Duodenal mucosa (tissue), 2 donors: ENCODE results near the gene STX10.

Experiments used
- H3K27ac ChIP-seq: one replicate; pipeline ENCODE4 v1.7.0; 2013; ENCODE audit warnings: low read depth, low read length
- H3K27me3 ChIP-seq, 2 donors: one replicate each; pipeline ENCODE4 v1.7.0; 2013; ENCODE audit warnings: low read length in 2 of 2, control low read depth in 1 of 2; ENCODE audit not compliant: insufficient read depth in 2 of 2, control insufficient read depth in 1 of 2
- H3K36me3 ChIP-seq, 2 donors: one replicate each; pipeline ENCODE4 v1.7.0; 2013; ENCODE audit warnings: low read length in 2 of 2, control low read depth in 1 of 2; ENCODE audit not compliant: insufficient read depth in 2 of 2, control insufficient read depth in 1 of 2
- H3K4me1 ChIP-seq, 2 donors: one replicate each; pipeline ENCODE4 v1.7.0; 2013; ENCODE audit warnings: low read length in 2 of 2, control low read depth in 1 of 2; ENCODE audit not compliant: insufficient read depth in 2 of 2, control insufficient read depth in 1 of 2
- H3K4me3 ChIP-seq, 2 donors: one replicate each; pipeline ENCODE4 v1.7.0; 2013; ENCODE audit warnings: low read length in 2 of 2, low read depth in 1 of 2
- H3K9ac ChIP-seq, 2 donors: one replicate each; pipeline ENCODE4 v1.7.0; 2013; ENCODE audit warnings: low read length in 2 of 2, low read depth in 1 of 2
- H3K9me3 ChIP-seq, 2 donors: one replicate each; pipeline ENCODE4 v1.7.0; 2013; ENCODE audit warnings: low read length in 2 of 2, control low read depth in 1 of 2; ENCODE audit not compliant: control insufficient read depth in 1 of 2

STX10 gene

DNA sequence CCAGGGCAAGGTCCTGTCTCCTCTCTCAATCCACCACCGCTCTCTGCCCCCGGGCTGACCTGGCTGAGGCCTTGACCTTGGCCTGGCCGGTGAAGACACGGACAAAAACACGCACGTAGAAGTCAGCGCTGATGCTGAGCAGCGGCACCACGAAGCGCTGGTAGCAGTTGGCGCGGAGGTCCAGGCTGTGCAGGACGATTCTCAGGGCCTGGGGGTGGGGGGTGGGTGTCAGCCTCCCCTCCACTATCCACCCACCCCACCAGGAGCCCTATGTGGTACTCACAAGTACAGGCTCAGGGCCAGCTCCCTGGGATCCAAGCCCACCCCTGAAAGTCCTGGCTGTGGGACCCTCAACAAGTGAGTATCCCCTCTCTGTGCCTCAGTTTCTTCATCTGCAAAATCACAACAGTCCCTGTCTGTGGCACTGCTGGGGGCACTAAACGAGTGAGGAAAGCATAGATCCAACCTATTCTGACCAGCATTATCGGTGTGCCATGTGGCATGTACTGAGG lies 40.0 kb downstream of the STX10 start:
- no peak overlapping the region for H3K27ac ChIP-seq
- no peaks in the 10 kb centered on the region for H3K27me3 ChIP-seq
- no peak overlapping the region for H3K9ac ChIP-seq
- no peak overlapping the region for H3K4me3 ChIP-seq
- H3K36me3 ChIP-seq: peaks cover 0 to 30% of the 10 kb centered on the region in 2 donors
- no peaks in the 10 kb centered on the region for H3K9me3 ChIP-seq
- H3K4me1 ChIP-seq: no peaks in the 10 kb centered on the region

DNA sequence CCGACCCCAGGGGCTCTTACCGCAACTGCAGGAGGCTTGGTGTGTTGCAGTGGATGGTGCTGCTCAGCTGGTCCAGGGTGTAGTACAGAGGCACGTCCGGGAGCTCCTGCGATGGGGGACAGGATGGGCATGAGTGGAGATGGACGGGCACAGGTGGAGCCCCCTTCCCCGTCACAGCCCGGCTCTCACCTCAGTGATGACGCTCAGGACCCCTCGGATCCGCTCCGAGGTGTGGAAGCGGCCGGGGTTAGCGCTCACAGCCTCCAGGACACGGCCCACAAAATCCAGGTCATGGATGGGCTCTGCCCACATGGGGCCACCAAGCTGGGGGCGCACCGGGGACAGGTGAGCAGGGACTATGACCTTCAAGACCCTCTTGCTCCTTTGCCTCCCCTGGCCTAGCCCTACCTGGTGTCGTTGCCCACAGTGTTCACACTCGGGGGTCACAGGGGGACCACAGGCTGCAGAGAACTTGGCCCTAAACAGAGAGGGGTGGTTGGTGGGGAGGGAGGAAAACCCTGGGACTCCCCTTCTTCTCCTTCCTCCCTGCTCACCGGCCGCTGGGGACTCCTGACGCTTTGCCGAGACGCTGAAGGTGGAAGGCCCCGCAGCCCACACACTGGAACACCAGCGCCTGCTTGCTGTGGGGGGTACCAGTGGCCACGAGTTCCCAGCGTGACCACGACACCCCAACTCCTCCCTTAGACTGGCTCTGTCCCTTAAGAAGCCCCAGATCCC lies 40.6 kb downstream of the STX10 start:
- Histone ChIP-seq H3K4me3 (no peak overlapping the region), H3K9me3 (no peaks in the 10 kb centered on the region), H3K4me1 (no peaks in the 10 kb centered on the region), H3K27me3 (no peaks in the 10 kb centered on the region), H3K36me3 (peaks cover 0 to 30% of the 10 kb centered on the region in 2 donors), H3K9ac (no peak overlapping the region), H3K27ac (no peak overlapping the region)

DNA sequence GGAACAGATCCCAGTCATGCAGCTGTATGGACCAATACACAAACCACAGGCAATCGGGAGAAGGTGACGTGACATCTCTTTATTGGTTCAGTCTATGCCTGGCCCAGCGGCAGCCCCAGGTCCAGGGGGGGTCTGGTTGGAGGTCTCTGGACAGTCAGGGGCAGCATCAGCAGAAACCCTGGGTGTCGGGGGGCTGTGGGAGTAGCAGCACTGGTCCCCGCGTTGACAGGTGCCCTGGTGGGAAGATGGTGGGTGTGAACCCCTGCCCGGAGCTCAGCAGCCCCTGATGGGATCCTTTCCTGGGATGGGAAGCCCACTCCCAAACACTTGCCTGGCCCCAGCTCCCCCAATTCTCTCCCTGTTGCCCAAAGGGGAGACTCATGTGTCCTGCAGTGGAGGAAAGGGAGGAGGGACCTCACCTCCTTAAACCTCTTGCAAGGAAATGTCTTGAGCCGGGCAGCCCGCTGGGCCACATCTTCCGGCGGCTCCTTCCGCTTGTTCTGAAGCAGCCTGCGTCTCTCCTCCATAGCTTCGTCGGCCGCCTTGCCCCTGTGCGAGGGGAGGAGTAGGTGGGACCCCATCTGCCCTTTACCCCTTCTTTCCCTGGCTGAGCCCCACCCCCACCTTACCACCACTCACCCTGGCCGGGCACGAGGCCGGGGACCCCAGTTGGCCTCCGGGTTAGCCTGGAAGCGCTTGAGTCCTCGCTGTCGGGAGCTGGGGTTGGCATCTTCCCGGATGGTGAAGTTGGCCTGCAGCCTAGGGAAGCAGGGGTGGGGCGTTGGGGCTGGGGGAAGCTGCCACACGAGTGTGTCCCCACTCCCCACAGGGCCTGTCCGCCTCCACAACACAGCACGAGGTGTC lies 45.1 kb downstream of the STX10 start:
- Histone ChIP-seq H3K9ac (peak overlapping the region; percentile 57 to 59), H3K4me3 (peak overlapping the region; percentile 68), H3K27ac (no peak overlapping the region), H3K4me1 (peaks cover 7 to 25% of the 10 kb centered on the region in 2 donors), H3K36me3 (peaks cover 0 to 19% of the 10 kb centered on the region in 2 donors), H3K27me3 (no peaks in the 10 kb centered on the region), H3K9me3 (no peaks in the 10 kb centered on the region)

DNA sequence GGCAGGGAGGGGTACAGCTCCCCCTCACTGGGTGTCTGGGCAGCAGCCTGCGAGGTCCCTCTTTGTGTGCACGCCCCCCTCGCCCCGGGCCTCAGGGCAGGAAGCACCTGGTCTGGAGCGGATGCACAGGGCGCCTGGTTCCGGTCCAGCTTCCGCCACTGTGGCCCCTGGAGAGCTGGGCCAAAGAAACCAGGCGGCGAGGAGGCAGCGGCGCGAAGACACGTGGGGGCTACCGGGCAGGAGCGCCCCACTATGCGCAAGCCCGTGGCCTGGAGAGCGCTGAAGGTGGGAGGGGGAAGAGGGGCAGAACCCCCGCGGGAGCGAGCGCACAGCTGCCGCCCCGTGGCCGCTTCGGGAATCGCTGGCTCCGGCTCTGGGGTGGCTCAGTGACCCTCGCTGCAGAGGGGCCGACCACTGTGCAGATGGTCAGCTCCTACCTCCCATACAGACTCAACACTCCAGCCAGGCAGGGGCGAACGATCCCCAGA lies 45.8 kb downstream of the STX10 start:
- H3K36me3 ChIP-seq: peaks cover 0 to 12% of the 10 kb centered on the region in 2 donors
- H3K9ac ChIP-seq: peak overlapping the region; percentile 57 to 59
- H3K4me1 ChIP-seq: peaks cover 12 to 32% of the 10 kb centered on the region in 2 donors
- H3K27me3 ChIP-seq: no peaks in the 10 kb centered on the region
- no peaks in the 10 kb centered on the region for H3K9me3 ChIP-seq
- H3K27ac ChIP-seq: peak overlapping the region; percentile 30
- peak overlapping the region; percentile 68 for H3K4me3 ChIP-seq

DNA sequence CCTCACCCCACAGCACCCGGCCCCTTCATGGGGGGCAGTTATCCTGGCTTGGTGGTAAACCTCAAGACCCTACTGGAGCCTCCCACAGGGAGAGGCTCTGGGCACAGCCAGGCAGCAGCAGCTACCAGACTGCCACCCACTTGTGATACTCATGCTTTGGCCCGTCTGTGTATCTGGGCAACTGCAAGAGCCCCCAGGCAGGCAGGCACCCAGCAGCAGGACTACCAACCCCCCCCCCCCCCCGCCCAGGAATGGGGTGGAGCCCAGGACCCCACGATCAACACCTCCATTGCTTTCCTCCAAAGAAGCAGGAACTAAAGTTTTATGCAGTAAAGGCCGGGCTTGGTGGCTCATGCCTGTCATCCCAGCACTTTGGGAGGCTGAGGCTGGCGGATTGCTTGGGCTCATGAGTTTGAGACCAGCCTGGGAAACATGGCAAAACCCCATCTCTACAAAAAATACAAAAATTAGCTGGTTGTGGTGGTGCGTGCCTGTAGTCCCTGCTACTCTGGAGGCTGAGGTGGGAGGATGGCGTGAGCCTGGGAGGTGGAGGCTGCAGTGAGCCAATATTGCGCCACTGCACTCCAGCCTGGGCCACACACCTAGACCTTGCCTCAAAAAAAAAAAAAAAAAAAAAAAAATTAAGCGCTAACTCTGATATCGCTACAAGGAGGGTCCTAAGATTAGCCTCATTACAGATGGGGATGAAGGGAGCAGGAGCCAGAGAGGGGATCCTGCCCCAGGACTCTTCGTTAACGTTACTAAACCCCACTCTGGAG lies 46.4 kb downstream of the STX10 start:
- Histone ChIP-seq H3K4me3 (peak overlapping the region; percentile 68), H3K27ac (no peak overlapping the region), H3K4me1 (peaks cover 15 to 36% of the 10 kb centered on the region in 2 donors), H3K9ac (peak overlapping the region; percentile 31 to 57), H3K27me3 (no peaks in the 10 kb centered on the region), H3K9me3 (no peaks in the 10 kb centered on the region), H3K36me3 (peaks cover 0 to 6% of the 10 kb centered on the region in 2 donors)

DNA sequence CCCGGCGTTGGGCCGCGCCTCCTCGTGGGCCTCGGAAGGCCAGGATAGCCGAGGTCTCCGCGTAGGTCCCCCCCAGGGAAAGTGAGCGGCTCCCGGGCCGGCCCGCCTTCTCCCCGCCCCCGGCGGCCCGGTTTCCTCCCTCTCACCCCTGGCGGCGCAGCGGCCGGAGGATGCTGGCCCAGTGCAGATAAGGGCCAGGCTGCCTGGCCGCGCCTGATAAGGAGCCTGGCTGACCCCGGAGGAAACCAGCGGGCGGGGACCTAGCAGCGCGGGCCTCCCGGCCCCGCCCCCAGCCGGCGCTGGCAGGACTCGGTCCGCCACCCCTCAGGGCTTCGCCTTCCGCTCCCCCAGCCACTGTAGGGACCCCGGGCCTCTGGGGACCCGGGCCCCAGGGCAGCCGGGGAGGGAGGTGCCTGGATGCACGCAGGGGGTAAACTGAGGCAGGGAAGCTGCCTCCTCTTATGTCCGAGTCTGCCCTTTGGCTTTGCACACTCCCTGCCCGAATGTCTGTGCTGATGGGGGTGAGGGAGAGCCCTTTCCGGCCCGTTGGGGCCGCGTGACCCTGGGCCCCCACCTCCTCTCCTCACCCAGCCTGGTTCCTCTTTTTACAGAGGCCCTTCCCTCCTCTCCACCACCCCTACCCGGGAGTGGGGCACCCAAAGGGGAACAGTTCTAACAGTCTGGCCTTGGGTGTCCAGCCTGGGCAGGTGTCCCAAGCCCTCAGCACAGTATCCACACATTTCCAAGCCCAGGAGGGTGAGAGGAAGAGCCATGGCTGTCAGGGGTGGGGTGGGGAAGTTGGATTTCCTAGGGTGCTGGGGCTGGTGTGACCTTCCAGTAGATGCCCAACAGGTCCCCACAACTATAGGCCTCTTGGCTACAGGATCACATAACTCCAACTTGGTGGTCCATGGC lies 47.3 kb downstream of the STX10 start, which contains the start of gene LYL1:
TSS of gene LYL1 (minus strand) at position 193 of the 915 bp plus-strand sequence. CDS start 1,687 bp downstream, outside the sequence.
- no peaks in the 10 kb centered on the region for H3K9me3 ChIP-seq
- peak within 1 kb of the TSS; percentile 68 for H3K27ac ChIP-seq
- peaks cover 0 to 6% of the 10 kb centered on the region in 2 donors for H3K36me3 ChIP-seq
- peaks cover 15 to 38% of the 10 kb centered on the region in 2 donors for H3K4me1 ChIP-seq
- H3K27me3 ChIP-seq: no peaks in the 10 kb centered on the region
- H3K4me3 ChIP-seq: peak within 1 kb of the TSS; percentile 67 to 68
- H3K9ac ChIP-seq: peak within 1 kb of the TSS; percentile 31 to 63

DNA sequence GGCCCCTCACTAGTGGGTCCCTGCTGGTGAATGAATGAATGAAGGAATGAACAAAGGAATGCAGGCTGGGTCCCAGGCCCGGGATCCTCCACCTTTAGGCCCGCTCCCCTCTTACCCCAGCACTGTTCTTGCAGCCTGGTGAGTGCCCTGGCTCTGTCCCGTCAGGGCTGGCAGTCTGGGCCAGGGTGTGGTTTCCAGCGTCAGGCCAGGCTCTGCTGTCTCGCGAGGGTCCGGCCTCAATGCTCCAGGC lies 47.8 kb downstream of the STX10 start:
- Histone ChIP-seq H3K4me3 (peak overlapping the region; percentile 67 to 68), H3K9me3 (no peaks in the 10 kb centered on the region), H3K4me1 (peaks cover 15 to 38% of the 10 kb centered on the region in 2 donors), H3K9ac (peak overlapping the region; percentile 31 to 63), H3K27me3 (no peaks in the 10 kb centered on the region), H3K36me3 (peaks cover 0 to 1% of the 10 kb centered on the region in 2 donors), H3K27ac (no peak overlapping the region)

DNA sequence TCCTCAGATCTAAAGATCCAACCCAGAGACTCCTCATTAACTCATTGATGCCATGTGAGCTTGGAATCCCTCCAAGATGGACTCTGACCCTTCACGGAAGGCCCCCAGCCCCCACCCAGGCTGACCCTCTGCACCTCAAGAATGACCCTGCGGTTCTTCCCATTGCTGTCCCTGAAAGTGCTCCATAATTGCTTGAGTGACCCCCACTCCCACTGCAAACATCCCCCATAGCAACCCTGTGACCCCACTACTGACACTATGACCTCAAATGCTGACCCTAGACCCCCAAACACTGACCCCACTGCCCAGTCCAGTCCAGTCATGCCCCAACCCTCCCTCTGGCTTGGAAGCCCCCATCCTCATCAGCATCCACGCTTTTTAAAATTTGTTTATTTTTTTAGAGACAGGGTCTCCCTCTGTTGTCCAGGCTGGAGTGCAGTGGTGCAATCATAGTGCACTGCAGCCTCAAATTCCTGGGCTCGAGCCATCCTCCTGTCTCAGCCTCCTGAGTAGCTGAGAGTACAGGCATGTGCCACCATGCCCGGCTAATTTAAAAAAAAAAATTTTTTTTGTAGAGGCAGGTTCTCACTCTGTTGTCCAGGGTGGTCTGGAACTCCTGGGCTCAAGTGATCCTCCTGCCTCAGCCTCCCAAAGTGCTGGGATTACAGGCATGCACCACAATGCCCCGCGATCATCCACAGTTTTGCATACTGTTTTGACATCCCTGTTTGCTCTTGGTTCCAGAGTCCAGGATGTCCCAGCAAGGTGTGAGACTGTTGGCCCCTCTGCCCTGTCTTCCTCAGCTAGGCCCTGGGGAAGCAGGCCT lies 48.4 kb downstream of the STX10 start:
- Histone ChIP-seq H3K9ac (peak overlapping the region; percentile 31 to 63), H3K27ac (peak overlapping the region; percentile 10), H3K9me3 (no peaks in the 10 kb centered on the region), H3K36me3 (no peaks in the 10 kb centered on the region), H3K4me3 (peak overlapping the region; percentile 67 to 68), H3K4me1 (peaks cover 15 to 38% of the 10 kb centered on the region in 2 donors), H3K27me3 (no peaks in the 10 kb centered on the region)
